Epithelial cell of esophagus (primary cell): ENCODE data around the gene E4F1.
A peak's percentile ranks its signal among the peaks of the same experiment; 100 is the strongest.

Source experiments
- DNase-seq: peaks from one replicate; pipeline ENCODE4 v3.0.0; 2010; ENCODE audit warnings: low read depth
- H3K4me3 ChIP-seq: 2 replicates; pipeline ENCODE4 v1.5.1; 2011; ENCODE audit warnings: mild to moderate bottlenecking, low read length, control low read depth
- TF ChIP-seq, protein P1 (sequence below): IDR thresholded peaks from 2 replicates; pipeline ENCODE4 v1.5.1; 2011; ENCODE audit warnings: low read depth, mild to moderate bottlenecking, low read length, control low read depth, inconsistent platforms; ENCODE audit not compliant: insufficient read depth; ENCODE audit errors: missing control alignments

Gene E4F1

DNA sequence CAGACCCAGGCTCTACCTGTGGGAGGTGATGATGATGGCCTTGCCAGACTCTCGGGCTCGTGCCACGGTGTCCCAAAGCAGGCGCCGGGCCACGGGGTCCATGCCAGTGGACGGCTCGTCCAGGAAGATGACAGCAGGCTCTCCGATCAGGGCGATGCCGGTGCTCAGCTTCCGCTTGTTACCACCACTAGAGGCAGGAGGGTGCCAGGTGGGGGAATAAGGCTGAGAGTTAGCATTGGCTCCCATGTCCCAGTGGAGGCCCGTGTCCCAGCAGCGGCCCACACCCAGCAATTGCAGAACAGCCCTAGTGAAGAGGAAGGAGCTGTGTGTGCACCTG is 54.8 kb downstream of the E4F1 start:
- TF ChIP-seq, protein P1, sequence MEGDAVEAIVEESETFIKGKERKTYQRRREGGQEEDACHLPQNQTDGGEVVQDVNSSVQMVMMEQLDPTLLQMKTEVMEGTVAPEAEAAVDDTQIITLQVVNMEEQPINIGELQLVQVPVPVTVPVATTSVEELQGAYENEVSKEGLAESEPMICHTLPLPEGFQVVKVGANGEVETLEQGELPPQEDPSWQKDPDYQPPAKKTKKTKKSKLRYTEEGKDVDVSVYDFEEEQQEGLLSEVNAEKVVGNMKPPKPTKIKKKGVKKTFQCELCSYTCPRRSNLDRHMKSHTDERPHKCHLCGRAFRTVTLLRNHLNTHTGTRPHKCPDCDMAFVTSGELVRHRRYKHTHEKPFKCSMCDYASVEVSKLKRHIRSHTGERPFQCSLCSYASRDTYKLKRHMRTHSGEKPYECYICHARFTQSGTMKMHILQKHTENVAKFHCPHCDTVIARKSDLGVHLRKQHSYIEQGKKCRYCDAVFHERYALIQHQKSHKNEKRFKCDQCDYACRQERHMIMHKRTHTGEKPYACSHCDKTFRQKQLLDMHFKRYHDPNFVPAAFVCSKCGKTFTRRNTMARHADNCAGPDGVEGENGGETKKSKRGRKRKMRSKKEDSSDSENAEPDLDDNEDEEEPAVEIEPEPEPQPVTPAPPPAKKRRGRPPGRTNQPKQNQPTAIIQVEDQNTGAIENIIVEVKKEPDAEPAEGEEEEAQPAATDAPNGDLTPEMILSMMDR = peak; percentile 15

DNA sequence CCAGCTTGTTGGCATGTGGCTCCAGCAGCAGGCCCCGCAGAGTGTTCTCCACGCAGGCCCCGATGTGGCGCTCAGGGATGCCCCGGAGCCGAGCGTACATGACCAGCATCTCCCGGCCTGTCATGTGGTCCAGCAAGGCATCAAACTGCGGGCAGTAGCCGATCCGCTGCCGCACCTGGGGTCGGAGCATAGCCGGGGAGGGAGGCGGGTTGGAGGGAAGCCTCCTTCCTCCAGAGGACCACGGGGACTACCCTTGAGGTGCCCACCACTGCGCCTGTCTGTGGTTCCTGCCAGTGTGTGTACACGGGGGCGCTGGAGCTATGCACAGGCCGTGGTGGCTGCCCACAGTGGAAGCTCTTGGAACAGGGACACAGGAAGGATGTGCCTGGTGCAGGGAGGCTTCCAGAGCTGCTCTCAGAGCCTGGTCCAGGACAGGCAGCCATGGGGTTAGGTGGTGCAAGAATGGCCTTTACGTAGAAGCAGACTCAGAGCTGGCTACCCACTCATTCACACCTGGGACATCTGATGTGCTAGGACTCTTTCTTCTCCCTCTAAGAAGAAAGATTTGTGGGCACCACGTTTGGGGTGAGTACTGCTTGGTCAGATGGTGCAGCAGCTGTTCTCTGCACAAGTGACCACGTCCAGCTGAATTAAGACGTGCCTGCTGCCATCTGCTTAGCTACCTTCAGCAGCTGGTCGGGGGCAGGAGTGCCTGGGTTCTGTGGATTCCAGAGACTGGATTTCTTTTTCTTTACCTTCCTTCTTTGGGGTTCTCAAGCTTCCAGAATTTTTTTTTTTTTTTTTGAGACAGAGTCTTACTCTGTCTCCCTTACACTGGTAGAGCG is 55.8 kb downstream of the E4F1 start:
- H3K4me3 ChIP-seq = no peak overlapping the region
- DNase-seq = no peak
- TF ChIP-seq, protein P1 = no peak

More for the DNA sequence above, 54.8 kb downstream of the E4F1 start:
- H3K4me3 ChIP-seq = no peak overlapping the region
- no peak for DNase-seq

DNA sequence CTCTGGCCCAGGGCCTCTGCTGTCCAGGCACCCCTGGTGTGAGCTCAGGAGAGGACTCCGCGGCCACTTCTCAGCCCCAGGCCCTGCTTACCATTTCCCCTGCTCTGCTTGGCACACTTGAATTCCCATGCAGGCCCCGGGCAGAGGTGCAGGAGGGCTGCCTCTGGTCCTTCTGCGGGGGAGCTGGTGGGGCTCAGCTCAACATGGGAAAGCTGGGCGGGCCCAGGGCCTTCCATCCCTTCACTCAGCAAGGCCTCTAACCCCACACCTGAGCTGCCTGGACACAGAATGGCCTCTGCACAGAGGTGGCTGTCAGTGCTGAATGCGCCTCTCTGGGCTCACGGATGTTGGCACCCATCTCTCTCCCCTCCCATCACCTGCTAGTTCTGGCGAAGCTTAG is 57.1 kb downstream of the E4F1 start:
- no peak overlapping the region for H3K4me3 ChIP-seq
- DNase-seq = no peak
- TF ChIP-seq, protein P1 = no peak

DNA sequence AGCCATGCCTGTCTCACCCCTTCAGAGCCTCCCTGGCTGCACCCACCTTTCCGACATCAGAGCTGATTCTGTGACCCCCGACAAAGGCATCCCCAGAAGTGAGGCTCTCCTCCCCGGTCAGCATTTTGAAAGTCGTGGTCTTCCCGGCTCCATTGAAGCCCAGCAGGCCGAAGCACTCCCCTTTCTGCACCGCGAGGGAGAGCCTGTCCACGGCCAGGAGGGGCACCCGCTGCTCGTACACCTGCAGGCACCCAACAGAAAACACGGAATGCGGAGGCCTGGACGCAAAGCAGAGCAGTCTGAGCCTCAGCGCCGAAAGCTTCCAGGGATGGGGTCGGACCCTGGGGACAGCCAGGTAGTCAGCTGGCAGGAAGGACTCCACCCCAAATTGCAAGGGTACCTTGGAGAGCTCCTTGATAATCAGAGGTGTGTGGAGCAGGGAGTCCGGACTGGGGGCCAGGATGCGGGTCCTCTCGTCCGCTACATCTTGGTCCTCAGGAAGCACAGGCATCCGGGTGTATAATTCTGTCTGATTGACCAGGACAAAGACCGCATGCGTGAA is 57.7 kb downstream of the E4F1 start:
- no peak overlapping the region for H3K4me3 ChIP-seq
- no peak for DNase-seq
- TF ChIP-seq, protein P1 = no peak

DNA sequence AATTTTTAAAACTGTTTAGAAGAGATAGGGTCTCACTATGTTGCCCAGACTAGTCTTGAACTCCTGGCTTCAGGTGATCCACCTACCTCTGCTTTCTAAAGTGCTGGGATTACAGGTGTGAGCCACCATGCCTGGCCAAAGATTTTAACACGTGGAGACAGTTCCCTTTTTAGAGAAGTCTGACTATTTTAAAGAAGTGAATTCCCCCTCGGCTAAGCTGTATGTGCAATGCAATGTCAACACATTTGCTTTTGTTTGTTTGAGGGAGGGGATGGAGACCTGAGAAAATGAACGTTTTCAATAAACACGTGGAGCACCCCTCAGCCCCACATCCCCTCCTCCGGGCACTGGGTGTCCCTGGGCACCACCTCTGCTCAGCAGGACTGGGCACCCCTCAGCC is 58.9 kb downstream of the E4F1 start:
- TF ChIP-seq, protein P1 = no peak
- DNase-seq = no peak
- H3K4me3 ChIP-seq = no peak overlapping the region

DNA sequence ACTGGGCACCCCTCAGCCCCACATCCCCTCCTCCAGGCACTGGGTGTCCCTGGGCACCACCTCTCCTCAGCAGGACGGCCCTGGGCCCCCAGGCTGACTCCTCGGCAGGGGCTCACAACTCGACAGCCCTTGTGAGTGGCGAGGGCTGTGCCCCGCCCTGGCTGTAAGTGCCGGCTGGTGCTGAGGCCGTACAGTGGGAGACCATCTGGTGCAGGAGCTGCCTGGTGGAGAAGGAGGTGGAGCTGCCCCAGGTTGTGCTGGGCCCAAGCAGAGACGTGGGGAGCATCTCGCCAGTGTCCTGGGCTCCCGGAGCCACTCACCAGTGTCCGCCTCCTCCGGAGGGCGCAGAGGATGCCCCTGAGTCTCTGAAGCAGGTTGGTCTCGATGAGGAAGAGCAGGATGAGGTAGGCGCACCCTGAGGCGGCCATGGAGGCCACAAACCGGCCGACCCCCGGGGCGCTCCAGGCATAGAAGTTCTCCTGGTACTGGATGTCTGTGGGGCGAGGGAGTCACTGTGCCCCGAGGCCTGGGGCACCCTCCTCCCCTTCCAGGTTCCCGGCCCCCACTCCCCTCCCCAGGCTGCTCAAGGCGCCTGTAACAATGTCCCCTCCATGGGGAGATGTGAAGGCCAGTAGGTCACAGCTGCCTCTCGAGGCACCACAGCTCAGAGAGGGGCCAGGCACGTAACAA is 59.6 kb downstream of the E4F1 start:
- TF ChIP-seq, protein P1 = no peak
- DNase-seq = no peak
- H3K4me3 ChIP-seq = no peak overlapping the region
